ENCODE results near the gene EXD3. TPM values are rescaled to one million over a fixed set of nuclear protein-coding genes. Genes with fewer than 3 reads are reported as not detected.

EXD3 gene
- total RNA-seq, 4 donors from 2014 or later: 8.3 to 22.3 (median 14.2) TPM

GRCh38 chr9:137431416-137431931 is 8.5 kb upstream of the EXD3 start:
- intact Hi-C loops (cut with DNase I): no loop called here
- 67% methylated on average over 9 of the region's 21 CpGs for WGBS
- TF ChIP-seq POLR2AphosphoS5 (IDR thresholded peaks at IDR 0.05) (no peak), POLR2A (IDR thresholded peaks at IDR 0.05; ENCODE audit: low read depth) (no peak), EP300 (IDR thresholded peaks at IDR 0.05) (no peak), CTCF (IDR thresholded peaks at IDR 0.05) (no peak)
- no peak for DNase-seq (ENCODE audit: extremely low spot score)
- H3K27ac ChIP-seq (replicated peaks in 1 of 4): no peak overlapping the region
- H3K36me3 ChIP-seq: no peaks in the 10 kb centered on the region
- no peak overlapping the region for H3K4me3 ChIP-seq
- peaks cover 0 to 16% (median 12%) of the 10 kb centered on the region in 4 donors for H3K4me1 ChIP-seq
- H3K27me3 ChIP-seq: peaks cover 0 to 47% (median 0%) of the 10 kb centered on the region in 4 donors
- H3K9me3 ChIP-seq: no peaks in the 10 kb centered on the region

- Histone ChIP-seq H3K9me3 (no peaks in the 10 kb centered on the region), H3K27ac (replicated peaks in 1 of 4) (no peak overlapping the region), H3K36me3 (no peaks in the 10 kb centered on the region), H3K4me3 (no peak overlapping the region), H3K4me1 (peaks cover 0 to 10% (median 6%) of the 10 kb centered on the region in 4 donors), H3K27me3 (peaks cover 0 to 41% (median 0%) of the 10 kb centered on the region in 4 donors)
- 80% methylated on average over 10 of the region's 27 CpGs for WGBS
- DNase-seq (ENCODE audit: extremely low spot score): no peak
- TF ChIP-seq EP300 (IDR thresholded peaks at IDR 0.05) (no peak), POLR2A (IDR thresholded peaks at IDR 0.05; ENCODE audit: low read depth) (no peak), CTCF (IDR thresholded peaks at IDR 0.05) (no peak), POLR2AphosphoS5 (IDR thresholded peaks at IDR 0.05) (no peak)
- intact Hi-C loops (cut with DNase I): no loop called here
Observed at GRCh38 chr9:137430723-137431415, 7.9 kb upstream of the EXD3 start.

GRCh38 chr9:137429974-137430722 is 7.2 kb upstream of the EXD3 start:
- no peak for TF ChIP-seq EP300 (IDR thresholded peaks at IDR 0.05)
- no peak for TF ChIP-seq POLR2AphosphoS5 (IDR thresholded peaks at IDR 0.05)
- no peak for TF ChIP-seq CTCF (IDR thresholded peaks at IDR 0.05)
- TF ChIP-seq POLR2A (IDR thresholded peaks at IDR 0.05; ENCODE audit: low read depth): no peak

GRCh38 chr9:137429546-137429890 is 6.6 kb upstream of the EXD3 start:
- Histone ChIP-seq H3K4me1 (peaks cover 0 to 15% (median 8%) of the 10 kb centered on the region in 4 donors), H3K4me3 (no peak overlapping the region), H3K36me3 (no peaks in the 10 kb centered on the region), H3K9me3 (no peaks in the 10 kb centered on the region), H3K27me3 (peaks cover 0 to 28% (median 0%) of the 10 kb centered on the region in 4 donors), H3K27ac (replicated peaks in 1 of 4) (no peak overlapping the region)
- intact Hi-C loops (cut with DNase I): loop anchor here (10.0 kb wide), 1 partner anchor 95 kb away; no protein-coding TSS in a partner anchor
- no peak for DNase-seq (ENCODE audit: extremely low spot score)
- 88% methylated on average over 12 of the region's 14 CpGs for WGBS
- TF ChIP-seq EP300 (IDR thresholded peaks at IDR 0.05) (no peak), POLR2AphosphoS5 (IDR thresholded peaks at IDR 0.05) (no peak), CTCF (IDR thresholded peaks at IDR 0.05) (no peak), POLR2A (IDR thresholded peaks at IDR 0.05; ENCODE audit: low read depth) (no peak)

More at GRCh38 chr9:137429974-137430722, 7.2 kb upstream of the EXD3 start:
- no peaks in the 10 kb centered on the region for H3K36me3 ChIP-seq
- WGBS: 54% methylated on average over 8 of the region's 34 CpGs
- peaks cover 0 to 34% (median 0%) of the 10 kb centered on the region in 4 donors for H3K27me3 ChIP-seq
- H3K4me3 ChIP-seq: no peak overlapping the region
- H3K4me1 ChIP-seq: peaks cover 0 to 13% (median 4%) of the 10 kb centered on the region in 4 donors
- DNase-seq (ENCODE audit: extremely low spot score): no peak
- intact Hi-C loops (cut with DNase I): loop anchor here (10.0 kb wide), 1 partner anchor 95 kb away; no protein-coding TSS in a partner anchor
- H3K27ac ChIP-seq (replicated peaks in 1 of 4): no peak overlapping the region
- H3K9me3 ChIP-seq: no peaks in the 10 kb centered on the region

All from esophagus muscularis mucosa (tissue), 4 donors.